GM12873 (cell line): ENCODE data around the gene ZSCAN9.

Experiments used
- CTCF ChIP-seq: IDR thresholded peaks from 2 replicates; pipeline ENCODE4 v1.5.1; 2012; ENCODE audit warnings: low read depth, mild to moderate bottlenecking, moderate library complexity, low read length, control low read depth; ENCODE audit not compliant: insufficient read depth; ENCODE audit errors: missing control alignments

The ZSCAN9 gene

GRCh38 chr6:28245206-28245941 lies 20.3 kb downstream of the ZSCAN9 start:
- no peak for TF ChIP-seq CTCF

GRCh38 chr6:28248916-28249315 lies 23.8 kb downstream of the ZSCAN9 start:
- no peak for TF ChIP-seq CTCF

GRCh38 chr6:28250747-28251146 lies 25.7 kb downstream of the ZSCAN9 start:
- TF ChIP-seq CTCF: no peak

- no peak for TF ChIP-seq CTCF
Measured at GRCh38 chr6:28251661-28252008, 26.6 kb downstream of the ZSCAN9 start.

GRCh38 chr6:28252009-28252975 lies 27.2 kb downstream of the ZSCAN9 start, which contains the start of gene ZKSCAN4:
Gene ZKSCAN4, minus strand, starts transcription at chr6:28252269. Its CDS starts 289 bp downstream, at chr6:28251980.
- TF ChIP-seq CTCF: no peak

GRCh38 chr6:28254121-28254519 lies 29.0 kb downstream of the ZSCAN9 start:
- TF ChIP-seq CTCF: no peak

GRCh38 chr6:28257042-28257441 lies 32.0 kb downstream of the ZSCAN9 start:
- TF ChIP-seq CTCF: no peak
